ENCODE results near the gene DMD.
"Not testable (repeated sequence)": the region's sequence is repeated elsewhere in the genome, so short reads cannot be mapped to it uniquely, and the experiment has no call there.

DMD gene

DNA sequence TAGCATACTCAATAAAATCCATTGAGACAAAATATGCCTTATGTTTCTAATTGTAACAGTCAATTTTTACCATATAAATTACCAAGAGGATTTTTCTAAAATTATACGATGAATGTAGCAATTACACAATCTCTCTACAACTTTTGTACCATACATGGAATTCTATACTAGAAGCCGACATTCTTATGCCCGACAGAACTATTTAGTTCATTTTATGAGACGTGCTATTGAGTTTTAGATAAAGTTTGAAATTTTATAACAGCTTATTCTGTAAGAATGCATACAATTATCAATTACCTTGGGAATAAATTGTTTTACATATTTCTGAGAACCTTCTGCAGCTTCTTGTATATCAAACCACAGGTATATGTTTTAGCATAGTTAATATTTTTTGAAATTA, 431.2 kb downstream of the DMD start:
- Histone ChIP-seq H3K27ac (no peak overlapping the region), H3K9ac (ENCODE audit: insufficient read length) (no peak overlapping the region)

DNA sequence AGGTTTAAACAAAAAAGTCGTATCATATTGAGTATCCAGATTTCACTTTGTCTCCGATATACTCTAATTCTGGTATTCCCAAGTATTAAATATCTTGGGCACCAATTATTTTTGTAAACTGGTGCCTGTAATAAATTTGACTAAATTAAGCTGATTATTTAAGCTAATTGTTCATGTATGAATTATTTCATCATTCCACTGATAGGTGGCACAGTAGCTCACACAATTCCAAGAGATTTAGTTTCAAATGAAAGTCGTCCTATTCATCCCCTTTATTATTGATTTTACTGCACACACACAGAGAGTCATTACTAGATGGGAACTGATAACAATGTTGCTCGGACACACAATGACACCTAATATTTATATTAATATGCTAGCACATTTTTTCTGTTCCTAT, 432.4 kb downstream of the DMD start:
- no peak overlapping the region for H3K4me3 ChIP-seq
- TF ChIP-seq EZH2 (IDR thresholded peaks at IDR 0.05) = no peak
- TF ChIP-seq FOXP2 (optimal IDR thresholded peaks at IDR 0.05; ENCODE audit: control extremely low read depth, extremely low read length, insufficient read depth) = no peak
- no peak for TF ChIP-seq POLR2AphosphoS5 (IDR thresholded peaks at IDR 0.05; ENCODE audit: borderline replicate concordance, low read depth, low read length)
- H3K36me3 ChIP-seq (ENCODE audit: insufficient read depth, low read length) = no peaks in the 10 kb centered on the region
- DNase-seq (ENCODE audit: low read depth, low spot score) = no peak
- H3K9me3 ChIP-seq (ENCODE audit: low read depth, low read length) = no peaks in the 10 kb centered on the region
- no peak overlapping the region for H3K9ac ChIP-seq (ENCODE audit: insufficient read length)
- no peak overlapping the region for H3K27ac ChIP-seq

More for the DNA sequence above, 431.2 kb downstream of the DMD start:
- Histone ChIP-seq H3K4me3 (no peak overlapping the region), H3K36me3 (ENCODE audit: insufficient read depth, low read length) (no peaks in the 10 kb centered on the region), H3K9me3 (ENCODE audit: low read depth, low read length) (no peaks in the 10 kb centered on the region)
- no peak for DNase-seq (ENCODE audit: low read depth, low spot score)
- TF ChIP-seq EZH2 (IDR thresholded peaks at IDR 0.05) (peak; percentile 96), FOXP2 (optimal IDR thresholded peaks at IDR 0.05; ENCODE audit: control extremely low read depth, extremely low read length, insufficient read depth) (no peak)

DNA sequence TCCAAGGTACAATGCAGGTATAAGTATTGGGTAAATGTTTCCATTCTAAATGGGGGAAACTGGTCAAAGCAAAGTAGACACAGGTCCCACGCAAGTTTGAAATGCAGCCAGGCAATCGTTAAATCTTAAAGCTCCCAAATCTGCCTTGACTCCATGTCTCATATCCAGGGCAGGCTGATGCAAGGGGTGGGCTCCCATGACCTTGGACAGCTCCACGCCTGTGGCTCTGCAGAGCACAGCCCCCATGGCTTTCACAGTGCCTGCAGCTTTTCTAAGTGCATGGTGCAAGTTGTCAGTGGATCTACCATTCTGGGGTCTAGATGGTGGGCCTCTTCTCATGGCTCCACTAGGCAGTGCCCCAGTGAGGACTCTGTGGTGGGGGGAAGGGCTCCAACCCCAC, 436.4 kb downstream of the DMD start:
- Histone ChIP-seq H3K36me3 (ENCODE audit: insufficient read depth, low read length) (no peaks in the 10 kb centered on the region), H3K27ac (no peak overlapping the region), H3K4me3 (no peak overlapping the region), H3K9me3 (ENCODE audit: low read depth, low read length) (no peaks in the 10 kb centered on the region), H3K9ac (ENCODE audit: insufficient read length) (no peak overlapping the region)
- DNase-seq (ENCODE audit: low read depth, low spot score) = no peak
- TF ChIP-seq FOXP2 (optimal IDR thresholded peaks at IDR 0.05; ENCODE audit: control extremely low read depth, extremely low read length, insufficient read depth) (no peak), POLR2AphosphoS5 (IDR thresholded peaks at IDR 0.05; ENCODE audit: borderline replicate concordance, low read depth, low read length) (no peak), EZH2 (IDR thresholded peaks at IDR 0.05) (no peak)

DNA sequence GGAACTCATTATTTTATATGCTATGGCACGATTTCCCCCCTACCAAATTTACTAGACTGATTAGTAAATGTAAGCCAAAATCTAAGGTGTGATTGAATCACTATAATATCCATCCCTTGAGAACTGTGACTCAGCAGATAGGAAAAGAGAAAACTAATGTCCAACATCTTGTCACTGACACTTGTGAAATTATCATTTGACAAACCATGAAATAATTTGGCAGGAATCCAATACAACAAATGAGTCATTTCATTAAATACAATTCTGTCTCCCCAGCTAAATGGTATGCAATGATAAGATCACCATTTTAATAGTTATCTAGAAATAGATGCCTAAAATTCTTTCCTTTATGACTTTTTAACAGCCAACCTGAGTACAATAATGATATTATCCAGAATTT, 462.3 kb downstream of the DMD start:
- no peaks in the 10 kb centered on the region for H3K36me3 ChIP-seq (ENCODE audit: insufficient read depth, low read length)
- TF ChIP-seq FOXP2 (optimal IDR thresholded peaks at IDR 0.05; ENCODE audit: control extremely low read depth, extremely low read length, insufficient read depth) (no peak), POLR2AphosphoS5 (IDR thresholded peaks at IDR 0.05; ENCODE audit: borderline replicate concordance, low read depth, low read length) (no peak), EZH2 (IDR thresholded peaks at IDR 0.05) (no peak)
- H3K4me3 ChIP-seq = no peak overlapping the region
- DNase-seq (ENCODE audit: low read depth, low spot score) = no peak
- no peak overlapping the region for H3K9ac ChIP-seq (ENCODE audit: insufficient read length)
- H3K9me3 ChIP-seq (ENCODE audit: low read depth, low read length) = no peaks in the 10 kb centered on the region
- no peak overlapping the region for H3K27ac ChIP-seq

DNA sequence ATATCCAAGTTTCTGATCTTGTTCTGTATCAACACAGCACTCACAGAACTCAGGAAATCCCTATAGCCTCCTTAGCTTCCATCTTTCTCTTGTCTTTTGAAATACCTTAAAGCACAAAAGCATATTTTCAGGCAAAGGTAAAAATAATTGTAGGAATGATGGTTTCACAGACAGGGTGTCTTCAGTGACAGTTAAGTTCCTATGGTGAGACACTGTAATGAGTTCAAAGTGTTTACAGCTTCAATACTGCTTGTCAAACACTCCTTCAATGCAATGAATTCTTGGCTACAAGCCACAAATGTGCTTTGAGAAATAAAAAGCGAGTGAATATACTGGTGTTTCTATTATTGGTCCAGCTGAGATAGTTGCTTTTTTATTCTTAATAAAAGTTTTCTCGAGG, 466.0 kb downstream of the DMD start:
- Histone ChIP-seq H3K9me3 (ENCODE audit: low read depth, low read length) (no peaks in the 10 kb centered on the region), H3K36me3 (ENCODE audit: insufficient read depth, low read length) (no peaks in the 10 kb centered on the region)
- no peak for TF ChIP-seq EZH2 (IDR thresholded peaks at IDR 0.05)

DNA sequence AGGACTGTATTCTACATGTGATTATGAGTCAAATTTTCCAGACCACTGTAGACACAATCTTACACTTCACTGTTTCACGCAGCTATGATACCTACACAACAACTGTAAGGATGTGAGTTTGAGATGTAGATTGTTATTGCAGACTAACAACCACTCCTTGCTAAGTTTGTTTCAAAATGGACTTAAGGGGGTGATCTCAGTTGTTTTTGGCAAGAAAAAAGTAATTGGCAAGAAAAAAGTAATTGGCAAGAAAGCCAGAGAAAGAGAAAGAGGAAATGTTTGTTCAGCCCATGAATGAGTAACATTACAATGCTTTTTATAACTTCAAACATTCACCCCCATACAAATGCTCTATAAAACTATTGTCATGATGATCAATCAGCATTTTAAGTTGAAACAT, 466.4 kb downstream of the DMD start:
- H3K9me3 ChIP-seq (ENCODE audit: low read depth, low read length) = no peaks in the 10 kb centered on the region
- no peak for DNase-seq (ENCODE audit: low read depth, low spot score)
- TF ChIP-seq FOXP2 (optimal IDR thresholded peaks at IDR 0.05; ENCODE audit: control extremely low read depth, extremely low read length, insufficient read depth) = no peak
- no peak for TF ChIP-seq POLR2AphosphoS5 (IDR thresholded peaks at IDR 0.05; ENCODE audit: borderline replicate concordance, low read depth, low read length)
- no peak for TF ChIP-seq EZH2 (IDR thresholded peaks at IDR 0.05)
- no peak overlapping the region for H3K27ac ChIP-seq
- H3K36me3 ChIP-seq (ENCODE audit: insufficient read depth, low read length) = no peaks in the 10 kb centered on the region
- H3K9ac ChIP-seq (ENCODE audit: insufficient read length) = no peak overlapping the region
- no peak overlapping the region for H3K4me3 ChIP-seq

More for the DNA sequence above, 466.0 kb downstream of the DMD start:
- no peak overlapping the region for H3K27ac ChIP-seq
- no peak overlapping the region for H3K4me3 ChIP-seq
- DNase-seq (ENCODE audit: low read depth, low spot score) = no peak
- H3K9ac ChIP-seq (ENCODE audit: insufficient read length) = no peak overlapping the region

DNA sequence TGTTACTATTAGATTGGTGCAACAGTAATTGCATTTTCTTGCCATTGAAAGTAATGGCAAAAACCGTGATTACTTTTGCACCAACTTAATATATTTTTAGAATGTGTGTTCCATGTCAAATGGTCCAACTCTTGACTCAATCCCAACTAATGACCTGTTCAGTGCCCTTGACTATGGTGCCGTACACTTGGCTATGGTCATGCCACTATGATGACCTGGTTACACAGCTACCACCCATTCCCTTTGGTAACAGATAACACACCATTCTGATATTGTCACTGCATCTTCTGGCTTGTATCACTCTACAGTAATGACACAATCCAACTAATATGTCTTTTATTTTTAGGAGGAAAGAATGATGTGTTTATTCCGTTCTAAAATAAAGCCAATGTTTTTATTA, 469.4 kb downstream of the DMD start:
- H3K9me3 ChIP-seq (ENCODE audit: low read depth, low read length) = no peaks in the 10 kb centered on the region
- TF ChIP-seq EZH2 (IDR thresholded peaks at IDR 0.05) (no peak), FOXP2 (optimal IDR thresholded peaks at IDR 0.05; ENCODE audit: control extremely low read depth, extremely low read length, insufficient read depth) (no peak), POLR2AphosphoS5 (IDR thresholded peaks at IDR 0.05; ENCODE audit: borderline replicate concordance, low read depth, low read length) (no peak)
- no peak for DNase-seq (ENCODE audit: low read depth, low spot score)
- no peak overlapping the region for H3K27ac ChIP-seq
- H3K4me3 ChIP-seq = no peak overlapping the region
- H3K36me3 ChIP-seq (ENCODE audit: insufficient read depth, low read length) = no peaks in the 10 kb centered on the region
- no peak overlapping the region for H3K9ac ChIP-seq (ENCODE audit: insufficient read length)

DNA sequence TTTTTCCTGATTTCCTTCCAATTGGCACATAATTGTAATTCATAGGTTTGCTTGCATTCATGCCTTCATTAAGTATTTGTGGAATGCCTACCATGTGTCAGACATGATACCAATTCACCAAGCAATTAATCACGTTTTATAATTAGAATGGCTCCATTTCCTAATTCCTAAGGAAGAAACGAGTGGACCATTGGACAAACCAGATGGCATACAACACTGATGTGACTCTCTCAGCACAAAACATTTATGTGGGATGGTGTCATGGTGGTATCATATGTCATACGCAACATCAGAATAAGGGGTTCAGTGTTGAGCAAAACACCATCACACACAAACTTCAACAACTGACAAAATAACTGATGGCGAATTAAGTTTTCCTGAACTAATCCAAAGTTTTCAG, 502.8 kb downstream of the DMD start:
- Histone ChIP-seq H3K9ac (ENCODE audit: insufficient read length) (no peak overlapping the region), H3K36me3 (ENCODE audit: insufficient read depth, low read length) (no peaks in the 10 kb centered on the region), H3K4me3 (no peak overlapping the region), H3K9me3 (ENCODE audit: low read depth, low read length) (no peaks in the 10 kb centered on the region), H3K27ac (no peak overlapping the region)
- no peak for TF ChIP-seq EZH2 (IDR thresholded peaks at IDR 0.05)
- TF ChIP-seq FOXP2 (optimal IDR thresholded peaks at IDR 0.05; ENCODE audit: control extremely low read depth, extremely low read length, insufficient read depth) = no peak
- no peak for TF ChIP-seq POLR2AphosphoS5 (IDR thresholded peaks at IDR 0.05; ENCODE audit: borderline replicate concordance, low read depth, low read length)
- no peak for DNase-seq (ENCODE audit: low read depth, low spot score)

DNA sequence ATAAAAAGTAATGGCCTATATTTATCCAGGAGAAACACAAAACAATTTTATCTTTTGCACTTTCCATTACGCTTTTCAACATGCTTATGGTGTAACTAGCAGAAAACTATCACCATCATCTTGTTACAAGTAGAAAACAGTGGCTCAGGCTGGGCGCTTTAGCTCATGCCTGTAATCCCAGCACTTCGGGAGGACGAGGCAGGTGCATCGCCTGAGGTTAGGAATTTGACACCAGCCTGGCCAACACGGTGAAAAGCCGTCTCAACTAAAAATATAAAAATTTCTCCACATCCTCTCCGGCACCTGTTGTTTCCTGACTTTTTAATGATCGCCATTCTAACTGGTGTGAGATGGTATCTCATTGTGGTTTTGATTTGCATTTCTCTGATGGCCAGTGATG, 506.0 kb downstream of the DMD start:
- DNase-seq (ENCODE audit: low read depth, low spot score); H3K4me3 ChIP-seq; H3K27ac ChIP-seq; H3K36me3 ChIP-seq (ENCODE audit: insufficient read depth, low read length); H3K9me3 ChIP-seq (ENCODE audit: low read depth, low read length); H3K9ac ChIP-seq (ENCODE audit: insufficient read length): not testable (repeated sequence)
